Erythroblast (primary cell): ENCODE results near the gene PFDN5.

Experiments used
- GATA1 ChIP-seq: IDR thresholded peaks from 2 replicates; pipeline ENCODE4 v1.6.1; 2011; ENCODE audit warnings: low read depth, mild to moderate bottlenecking, control low read depth, low read length, moderate library complexity
- POLR2A ChIP-seq: IDR thresholded peaks from 2 replicates; pipeline ENCODE4 v1.6.1; 2011; ENCODE audit warnings: mild to moderate bottlenecking, low read length

DNA sequence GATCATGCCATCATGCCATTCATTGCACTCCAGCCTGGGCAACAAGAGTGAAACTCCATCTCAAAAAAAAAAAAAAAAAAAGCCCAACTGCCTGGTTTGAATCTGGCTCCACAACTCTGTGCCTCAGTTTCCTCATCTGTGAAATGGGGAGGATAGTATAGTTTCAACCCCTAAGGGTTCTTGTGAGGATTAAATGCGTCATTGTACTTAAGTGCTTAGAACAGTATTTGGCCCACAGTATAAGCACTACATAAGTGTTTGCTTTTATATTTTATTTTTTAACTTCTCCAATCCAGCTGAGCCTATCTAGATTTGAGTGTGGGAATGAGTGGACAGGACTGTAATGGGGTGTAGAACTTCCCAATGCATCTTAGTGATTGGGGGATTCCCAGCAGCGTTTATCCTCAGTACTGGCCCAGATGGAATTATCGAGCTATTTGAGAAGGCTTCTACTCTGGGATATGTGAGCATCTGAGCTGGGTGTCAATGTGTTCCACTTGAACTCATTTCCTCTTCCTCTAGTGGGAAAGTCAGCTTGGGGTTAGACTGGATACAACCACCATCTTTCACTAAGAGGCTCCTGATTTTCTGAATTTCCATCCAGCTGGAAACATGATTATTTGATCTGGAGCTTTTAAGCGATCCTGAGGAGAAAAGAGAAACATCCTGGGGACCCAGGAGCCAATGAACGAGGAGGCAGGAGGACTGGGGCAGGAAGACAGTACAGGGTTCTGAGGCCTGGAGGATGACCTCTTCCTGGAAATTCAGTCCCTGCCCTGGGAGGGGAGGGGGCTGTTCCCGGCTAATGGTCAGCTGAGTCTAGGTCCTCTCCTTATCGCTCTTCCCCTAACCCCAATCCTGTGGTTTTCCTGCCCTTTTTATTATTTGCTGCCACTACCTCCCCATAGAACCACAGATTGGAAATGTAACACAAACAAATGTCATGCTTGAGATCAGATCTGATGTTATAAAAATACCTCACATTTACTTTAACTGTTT is 36.5 kb upstream of the PFDN5 start:
- TF ChIP-seq POLR2A (no peak), GATA1 (no peak)
